GM12878 (cell line): ENCODE measurements around the gene RBM42. TPM values are rescaled to one million over a fixed set of nuclear protein-coding genes. Genes with fewer than 3 reads are reported as not detected.
A peak's percentile ranks its signal among the peaks of the same experiment; 100 is the strongest.

Source experiments
- BRCA1 ChIP-seq: IDR thresholded peaks from 2 replicates; pipeline ENCODE4 v1.6.1; 2011; ENCODE audit warnings: low read depth, low read length, improper control_type of control experiment
- CBX3 ChIP-seq: fragments of 200-600 bp; sonication (generic); IDR thresholded peaks from 2 replicates; pipeline ENCODE4 v1.6.1; 2016; ENCODE audit warnings: low read depth, borderline replicate concordance
- CREM ChIP-seq: IDR thresholded peaks from 2 replicates; pipeline ENCODE4 v1.6.1; 2014; ENCODE audit warnings: antibody characterized with exemption, low read depth
- DPF2 ChIP-seq: fragments of 450-650 bp; IDR thresholded peaks from 2 replicates; pipeline ENCODE4 v1.6.1; 2017; ENCODE audit warnings: mild to moderate bottlenecking
- EED ChIP-seq: sonication (generic); IDR thresholded peaks from 2 replicates; pipeline ENCODE4 v1.6.1; 2016; ENCODE audit warnings: antibody characterized with exemption, low read depth
- EP300 ChIP-seq, 2 experiments: fragments of 150-350 bp in 1 of 2; IDR thresholded peaks; 2 replicates each; pipeline ENCODE4 v1.6.1; 2011 to 2012; ENCODE audit warnings: low read depth in 2 of 2, low read length in 2 of 2, borderline replicate concordance in 1 of 2, improper control_type of control experiment in 1 of 2, inconsistent platforms in 1 of 2; ENCODE audit not compliant: control insufficient read depth in 1 of 2
- EZH2 ChIP-seq: IDR thresholded peaks from 2 replicates; pipeline ENCODE4 v1.6.1; 2012; ENCODE audit warnings: low read depth, mild to moderate bottlenecking, control low read depth, inconsistent platforms, low read length, borderline replicate concordance; ENCODE audit not compliant: control insufficient read depth
- IRF4 ChIP-seq: IDR thresholded peaks from 2 replicates; pipeline ENCODE4 v1.6.1; 2011; ENCODE audit warnings: low read depth, low read length
- NBN ChIP-seq: fragments of 450-650 bp; IDR thresholded peaks from 2 replicates; pipeline ENCODE4 v1.6.1; 2016
- NR2C2 ChIP-seq: IDR thresholded peaks from 2 replicates; pipeline ENCODE4 v1.6.1; 2011; ENCODE audit warnings: borderline replicate concordance, low read depth; ENCODE audit not compliant: control insufficient read depth, insufficient read length
- PML ChIP-seq: IDR thresholded peaks from 2 replicates; pipeline ENCODE4 v1.6.1; 2012; ENCODE audit warnings: low read length, inconsistent platforms
- POLR2AphosphoS2 ChIP-seq: IDR thresholded peaks from 2 replicates; pipeline ENCODE4 v1.6.1; 2011; ENCODE audit warnings: low read depth, mild to moderate bottlenecking, low read length, improper control_type of control experiment, moderate library complexity
- RB1 ChIP-seq: fragments of 450-650 bp; formaldehyde crosslinking; IDR thresholded peaks from 2 replicates; pipeline ENCODE4 v1.6.1; 2017; ENCODE audit warnings: mild to moderate bottlenecking, borderline replicate concordance
- SIX5 ChIP-seq: IDR thresholded peaks from 2 replicates; pipeline ENCODE4 v1.6.1; 2011; ENCODE audit warnings: mild to moderate bottlenecking, low read depth, low read length, moderate library complexity; ENCODE audit not compliant: severe bottlenecking
- SPI1 ChIP-seq: IDR thresholded peaks from 2 replicates; pipeline ENCODE4 v1.6.1; 2011; ENCODE audit warnings: low read depth, mild to moderate bottlenecking, low read length, moderate library complexity, borderline replicate concordance; ENCODE audit not compliant: insufficient read depth
- TBL1XR1 ChIP-seq: IDR thresholded peaks from 2 replicates; pipeline ENCODE4 v1.6.1; 2012; ENCODE audit warnings: low read depth, low read length, improper control_type of control experiment
- polyA plus RNA-seq, 11 experiments: library from polyadenylated mRNA; depleted of rRNA in 4 of 11; unstranded in 6 of 11; stranded (reverse) in 5 of 11; fragments of >200 nt; fragmentation: Nextera tagmentation in 4 of 11; fragmentation: Illumina TruSeq in 1 of 11; extraction: Ambion mirVana in 4 of 11; extraction: Trizol in 1 of 11; gene quantifications; 1 replicate in 1 of 11; 2 replicates in 10 of 11; pipeline versions ENCODE4 v1.2.1 to v1.2.3, GENCODE V29; 2011 to 2016; ENCODE audit warnings: inconsistent platforms in 2 of 11, missing spikeins in 2 of 11, low read depth in 1 of 11
- total RNA-seq, 4 experiments: library from RNA; depleted of rRNA in 3 of 4; stranded (reverse); fragments of >200 nt in 3 of 4; fragmentation: Illumina TruSeq in 1 of 4; extraction: Trizol in 1 of 4; gene quantifications; 2 replicates each; pipeline versions ENCODE4 v1.2.1 to v1.2.3, GENCODE V29; 2013 to 2021
- TF ChIP-seq, protein P1 (sequence below): fragments of 450-650 bp; IDR thresholded peaks from 2 replicates; pipeline ENCODE4 v1.6.1; 2017; ENCODE audit warnings: mild to moderate bottlenecking
- TF ChIP-seq, protein P2 (sequence below): fragments of 450-650 bp; IDR thresholded peaks from 2 replicates; pipeline ENCODE4 v1.6.1; 2018; ENCODE audit warnings: borderline replicate concordance, mild to moderate bottlenecking; ENCODE audit not compliant: partially characterized antibody
- TF ChIP-seq, protein P3 (sequence below): fragments of 450-650 bp; IDR thresholded peaks from 2 replicates; pipeline ENCODE4 v1.6.1; 2017; ENCODE audit warnings: low read depth, mild to moderate bottlenecking, moderate library complexity
- TF ChIP-seq, protein P4 (sequence below): fragments of 450-650 bp; IDR thresholded peaks from 2 replicates; pipeline ENCODE4 v1.6.1; 2016; ENCODE audit warnings: mild to moderate bottlenecking

Gene RBM42
- total and polyA plus RNA-seq, 10 of the 15 experiments (the other 5 are each of a cell fraction or from before 2014, with no cell fraction given) = 4.2 to 117 (median 48.5) TPM

DNA sequence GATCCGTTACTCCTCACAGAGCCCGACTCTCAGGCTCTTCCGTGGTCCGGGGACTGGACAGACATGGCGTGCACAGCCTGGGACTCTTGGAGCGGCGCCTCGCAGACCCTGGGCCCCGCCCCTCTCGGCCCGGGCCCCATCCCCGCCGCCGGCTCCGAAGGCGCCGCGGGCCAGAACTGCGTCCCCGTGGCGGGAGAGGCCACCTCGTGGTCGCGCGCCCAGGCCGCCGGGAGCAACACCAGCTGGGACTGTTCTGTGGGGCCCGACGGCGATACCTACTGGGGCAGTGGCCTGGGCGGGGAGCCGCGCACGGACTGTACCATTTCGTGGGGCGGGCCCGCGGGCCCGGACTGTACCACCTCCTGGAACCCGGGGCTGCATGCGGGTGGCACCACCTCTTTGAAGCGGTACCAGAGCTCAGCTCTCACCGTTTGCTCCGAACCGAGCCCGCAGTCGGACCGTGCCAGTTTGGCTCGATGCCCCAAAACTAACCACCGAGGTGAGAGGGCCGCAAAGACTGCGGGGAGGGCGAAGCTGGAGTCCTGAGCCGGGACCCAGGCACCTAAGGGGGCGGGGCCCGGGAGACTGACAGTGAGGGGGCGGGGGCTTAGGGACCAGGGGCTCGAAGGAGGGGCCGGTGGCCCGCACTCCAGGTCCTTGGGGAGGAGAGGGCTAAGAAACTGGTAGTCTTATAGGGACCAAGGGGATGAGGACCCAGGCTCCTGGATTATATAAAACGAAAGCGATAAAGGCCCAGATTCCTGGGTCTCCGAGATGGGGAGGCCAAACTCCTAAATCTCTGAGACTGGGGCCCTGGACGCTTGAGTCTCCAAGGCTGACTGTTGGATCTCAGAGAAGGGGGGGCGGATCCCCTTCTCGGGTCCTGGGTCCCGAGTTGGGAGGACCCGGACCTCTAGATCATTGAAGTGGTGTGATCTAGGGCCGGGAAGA is 14.7 kb downstream of the RBM42 start (continued):
- no peak for TF ChIP-seq SPI1
- no peak for TF ChIP-seq IRF4
- TF ChIP-seq NR2C2 = no peak
- TF ChIP-seq, protein P1, sequence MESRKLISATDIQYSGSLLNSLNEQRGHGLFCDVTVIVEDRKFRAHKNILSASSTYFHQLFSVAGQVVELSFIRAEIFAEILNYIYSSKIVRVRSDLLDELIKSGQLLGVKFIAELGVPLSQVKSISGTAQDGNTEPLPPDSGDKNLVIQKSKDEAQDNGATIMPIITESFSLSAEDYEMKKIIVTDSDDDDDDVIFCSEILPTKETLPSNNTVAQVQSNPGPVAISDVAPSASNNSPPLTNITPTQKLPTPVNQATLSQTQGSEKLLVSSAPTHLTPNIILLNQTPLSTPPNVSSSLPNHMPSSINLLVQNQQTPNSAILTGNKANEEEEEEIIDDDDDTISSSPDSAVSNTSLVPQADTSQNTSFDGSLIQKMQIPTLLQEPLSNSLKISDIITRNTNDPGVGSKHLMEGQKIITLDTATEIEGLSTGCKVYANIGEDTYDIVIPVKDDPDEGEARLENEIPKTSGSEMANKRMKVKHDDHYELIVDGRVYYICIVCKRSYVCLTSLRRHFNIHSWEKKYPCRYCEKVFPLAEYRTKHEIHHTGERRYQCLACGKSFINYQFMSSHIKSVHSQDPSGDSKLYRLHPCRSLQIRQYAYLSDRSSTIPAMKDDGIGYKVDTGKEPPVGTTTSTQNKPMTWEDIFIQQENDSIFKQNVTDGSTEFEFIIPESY = no peak
- peak; percentile 35 for TF ChIP-seq SIX5
- no peak for TF ChIP-seq EZH2
- TF ChIP-seq BRCA1 = 0 out of 2 replicates have a peak, but pooled peaks have one; percentile 25
- TF ChIP-seq, protein P2, sequence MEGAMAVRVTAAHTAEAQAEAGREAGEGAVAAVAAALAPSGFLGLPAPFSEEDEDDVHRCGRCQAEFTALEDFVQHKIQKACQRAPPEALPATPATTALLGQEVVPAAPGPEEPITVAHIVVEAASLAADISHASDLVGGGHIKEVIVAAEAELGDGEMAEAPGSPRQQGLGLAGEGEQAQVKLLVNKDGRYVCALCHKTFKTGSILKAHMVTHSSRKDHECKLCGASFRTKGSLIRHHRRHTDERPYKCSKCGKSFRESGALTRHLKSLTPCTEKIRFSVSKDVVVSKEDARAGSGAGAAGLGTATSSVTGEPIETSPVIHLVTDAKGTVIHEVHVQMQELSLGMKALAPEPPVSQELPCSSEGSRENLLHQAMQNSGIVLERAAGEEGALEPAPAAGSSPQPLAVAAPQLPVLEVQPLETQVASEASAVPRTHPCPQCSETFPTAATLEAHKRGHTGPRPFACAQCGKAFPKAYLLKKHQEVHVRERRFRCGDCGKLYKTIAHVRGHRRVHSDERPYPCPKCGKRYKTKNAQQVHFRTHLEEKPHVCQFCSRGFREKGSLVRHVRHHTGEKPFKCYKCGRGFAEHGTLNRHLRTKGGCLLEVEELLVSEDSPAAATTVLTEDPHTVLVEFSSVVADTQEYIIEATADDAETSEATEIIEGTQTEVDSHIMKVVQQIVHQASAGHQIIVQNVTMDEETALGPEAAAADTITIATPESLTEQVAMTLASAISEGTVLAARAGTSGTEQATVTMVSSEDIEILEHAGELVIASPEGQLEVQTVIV = peak; percentile 60
- TF ChIP-seq TBL1XR1 = 0 out of 2 replicates have a peak, but pooled peaks have one; percentile 17
- peak; percentile 93; the same call in 1 of the 2 replicates for TF ChIP-seq RB1
- 0 out of 2 replicates have a peak, but pooled peaks have one; percentile 37 for TF ChIP-seq CREM
- no peak for TF ChIP-seq EED
- TF ChIP-seq DPF2 = peak; percentile 56; the same call in 1 of the 2 replicates
- 0 out of 4 replicates have a peak, but pooled peaks of 1 of the 2 experiments have one; percentile 40 for TF ChIP-seq EP300 (IDR thresholded peaks at IDR 0.05; ENCODE audit: borderline replicate concordance in 1 of 2, control insufficient read depth in 1 of 2, low read depth in 2 of 2, low read length in 2 of 2)
- TF ChIP-seq CBX3 = no peak
- TF ChIP-seq, protein P3, sequence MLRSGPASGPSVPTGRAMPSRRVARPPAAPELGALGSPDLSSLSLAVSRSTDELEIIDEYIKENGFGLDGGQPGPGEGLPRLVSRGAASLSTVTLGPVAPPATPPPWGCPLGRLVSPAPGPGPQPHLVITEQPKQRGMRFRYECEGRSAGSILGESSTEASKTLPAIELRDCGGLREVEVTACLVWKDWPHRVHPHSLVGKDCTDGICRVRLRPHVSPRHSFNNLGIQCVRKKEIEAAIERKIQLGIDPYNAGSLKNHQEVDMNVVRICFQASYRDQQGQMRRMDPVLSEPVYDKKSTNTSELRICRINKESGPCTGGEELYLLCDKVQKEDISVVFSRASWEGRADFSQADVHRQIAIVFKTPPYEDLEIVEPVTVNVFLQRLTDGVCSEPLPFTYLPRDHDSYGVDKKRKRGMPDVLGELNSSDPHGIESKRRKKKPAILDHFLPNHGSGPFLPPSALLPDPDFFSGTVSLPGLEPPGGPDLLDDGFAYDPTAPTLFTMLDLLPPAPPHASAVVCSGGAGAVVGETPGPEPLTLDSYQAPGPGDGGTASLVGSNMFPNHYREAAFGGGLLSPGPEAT = peak; percentile 94
- no peak for TF ChIP-seq PML
- TF ChIP-seq NBN = peak; percentile 97
- TF ChIP-seq POLR2AphosphoS2 = peak; percentile 70; the same call in 1 of the 2 replicates
- TF ChIP-seq, protein P4, sequence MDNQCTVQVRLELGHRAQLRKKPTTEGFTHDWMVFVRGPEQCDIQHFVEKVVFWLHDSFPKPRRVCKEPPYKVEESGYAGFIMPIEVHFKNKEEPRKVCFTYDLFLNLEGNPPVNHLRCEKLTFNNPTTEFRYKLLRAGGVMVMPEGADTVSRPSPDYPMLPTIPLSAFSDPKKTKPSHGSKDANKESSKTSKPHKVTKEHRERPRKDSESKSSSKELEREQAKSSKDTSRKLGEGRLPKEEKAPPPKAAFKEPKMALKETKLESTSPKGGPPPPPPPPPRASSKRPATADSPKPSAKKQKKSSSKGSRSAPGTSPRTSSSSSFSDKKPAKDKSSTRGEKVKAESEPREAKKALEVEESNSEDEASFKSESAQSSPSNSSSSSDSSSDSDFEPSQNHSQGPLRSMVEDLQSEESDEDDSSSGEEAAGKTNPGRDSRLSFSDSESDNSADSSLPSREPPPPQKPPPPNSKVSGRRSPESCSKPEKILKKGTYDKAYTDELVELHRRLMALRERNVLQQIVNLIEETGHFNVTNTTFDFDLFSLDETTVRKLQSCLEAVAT = peak; percentile 74
